ENCODE measurements around the gene NBPF12. TPM values are rescaled to one million over a fixed set of nuclear protein-coding genes. Genes with fewer than 3 reads are reported as not detected.
A peak's percentile ranks its signal among the peaks of the same experiment; 100 is the strongest.
"Not testable (repeated sequence)": the region's sequence is repeated elsewhere in the genome, so short reads cannot be mapped to it uniquely, and the experiment has no call there.

NBPF12 gene
- 43.6 and 44.8 TPM in 2 replicates for total RNA-seq
- 28.4 TPM for total RNA-seq (2013)
- polyA plus RNA-seq = 19.4 and 25.2 TPM in 2 replicates
- 13.6 and 19.9 TPM in 2 replicates for polyA minus RNA-seq

GRCh38 chr1:146938242-146938902 lies at the start of gene NBPF12:
Gene NBPF12 (plus strand): TSS chr1:146938324. CDS start chr1:146960144, 21,820 bp downstream.
- 0% methylated on average over 44 of the region's 61 CpGs for WGBS (ENCODE audit: insufficient coverage)
- H3K79me2 ChIP-seq (ENCODE audit: control insufficient read depth, insufficient read depth, low read length); intact Hi-C loops (cut with micrococcal nuclease); H3K9me3 Mint-ChIP-seq (ENCODE audit: insufficient read depth); H4K20me1 ChIP-seq (ENCODE audit: control insufficient read depth, insufficient read depth, low read length, poor library complexity, severe bottlenecking); H3K4me1 ChIP-seq (ENCODE audit: control insufficient read depth in 2 of 2, insufficient read depth in 2 of 2, low read length in 2 of 2); POLR2A ChIA-PET; CTCF ChIA-PET; H3K36me3 ChIP-seq (replicated peaks in 1 of 2; ENCODE audit: control extremely low read depth in 1 of 2, control insufficient read depth in 1 of 2, extremely low read depth in 1 of 2, insufficient read depth in 2 of 2, low read length in 1 of 2); H3K27me3 Mint-ChIP-seq; H3K27me3 ChIP-seq (replicated peaks in 1 of 4; ENCODE audit: control extremely low read depth in 1 of 4, control insufficient read depth in 3 of 4, insufficient read depth in 4 of 4, low read length in 3 of 4); H3K9me3 ChIP-seq (ENCODE audit: control extremely low read depth in 1 of 3, control insufficient read depth in 2 of 3, insufficient read depth in 1 of 3, low read length in 2 of 3): not testable (repeated sequence)
- Histone ChIP-seq H3K4me2 (replicated peaks; ENCODE audit: low read depth, low read length, poor library complexity, severe bottlenecking) (peak within 1 kb of the TSS; percentile 55), H3K9ac (ENCODE audit: low read length) (peak within 1 kb of the TSS; percentile 72), H3K4me3 (ENCODE audit: control extremely low read depth in 1 of 5, extremely low read depth in 1 of 5, insufficient read depth in 1 of 5, low read depth in 2 of 5, low read length in 4 of 5) (peak within 1 kb of the TSS in 4 of 5 experiments; percentile 62 to 76 (median 72)), H3K27ac (ENCODE audit: low read length in 2 of 2) (peak within 1 kb of the TSS; percentile 71 to 82), H2AFZ (ENCODE audit: insufficient read depth, low read depth, low read length, poor library complexity, severe bottlenecking) (peak within 1 kb of the TSS; percentile 77)
- Mint-ChIP-seq H3K27ac (peak within 1 kb of the TSS; percentile 98), H3K4me3 (peak within 1 kb of the TSS; percentile 95), H3K4me1 (peaks cover 18% of the 10 kb centered on the region)
- peak; percentile 83 for ATAC-seq (ENCODE audit: low read depth)
- DNase-seq = peak; percentile 85

- H2AFZ ChIP-seq (ENCODE audit: insufficient read depth, low read depth, low read length, poor library complexity, severe bottlenecking); H3K27ac ChIP-seq (ENCODE audit: low read length in 2 of 2); H3K4me3 ChIP-seq (ENCODE audit: control extremely low read depth in 1 of 5, extremely low read depth in 1 of 5, insufficient read depth in 1 of 5, low read depth in 2 of 5, low read length in 4 of 5); H3K4me1 Mint-ChIP-seq; POLR2A ChIA-PET; intact Hi-C loops (cut with micrococcal nuclease); H3K9me3 ChIP-seq (ENCODE audit: control extremely low read depth in 1 of 3, control insufficient read depth in 2 of 3, insufficient read depth in 1 of 3, low read length in 2 of 3); CTCF ChIA-PET; H3K4me1 ChIP-seq (ENCODE audit: control insufficient read depth in 2 of 2, insufficient read depth in 2 of 2, low read length in 2 of 2); ATAC-seq (ENCODE audit: low read depth); H3K4me2 ChIP-seq (replicated peaks; ENCODE audit: low read depth, low read length, poor library complexity, severe bottlenecking); H3K36me3 ChIP-seq (replicated peaks in 1 of 2; ENCODE audit: control extremely low read depth in 1 of 2, control insufficient read depth in 1 of 2, extremely low read depth in 1 of 2, insufficient read depth in 2 of 2, low read length in 1 of 2); H3K27ac Mint-ChIP-seq; DNase-seq; H3K79me2 ChIP-seq (ENCODE audit: control insufficient read depth, insufficient read depth, low read length); H3K4me3 Mint-ChIP-seq; H3K27me3 Mint-ChIP-seq; H3K9me3 Mint-ChIP-seq (ENCODE audit: insufficient read depth); H4K20me1 ChIP-seq (ENCODE audit: control insufficient read depth, insufficient read depth, low read length, poor library complexity, severe bottlenecking); H3K27me3 ChIP-seq (replicated peaks in 1 of 4; ENCODE audit: control extremely low read depth in 1 of 4, control insufficient read depth in 3 of 4, insufficient read depth in 4 of 4, low read length in 3 of 4); H3K9ac ChIP-seq (ENCODE audit: low read length): not testable (repeated sequence)
- WGBS (ENCODE audit: insufficient coverage) = no CpG with 5 or more reads among the region's 4 CpGs
Measured at GRCh38 chr1:146891355-146891754, 46.8 kb upstream of the NBPF12 start.

- H3K9ac ChIP-seq (ENCODE audit: low read length); H3K9me3 Mint-ChIP-seq (ENCODE audit: insufficient read depth); H3K4me3 Mint-ChIP-seq; intact Hi-C loops (cut with micrococcal nuclease); H2AFZ ChIP-seq (ENCODE audit: insufficient read depth, low read depth, low read length, poor library complexity, severe bottlenecking); H4K20me1 ChIP-seq (ENCODE audit: control insufficient read depth, insufficient read depth, low read length, poor library complexity, severe bottlenecking); H3K4me1 Mint-ChIP-seq; H3K27me3 ChIP-seq (replicated peaks in 1 of 4; ENCODE audit: control extremely low read depth in 1 of 4, control insufficient read depth in 3 of 4, insufficient read depth in 4 of 4, low read length in 3 of 4); H3K79me2 ChIP-seq (ENCODE audit: control insufficient read depth, insufficient read depth, low read length); H3K4me2 ChIP-seq (replicated peaks; ENCODE audit: low read depth, low read length, poor library complexity, severe bottlenecking); H3K27me3 Mint-ChIP-seq; CTCF ChIA-PET; POLR2A ChIA-PET; DNase-seq; H3K9me3 ChIP-seq (ENCODE audit: control extremely low read depth in 1 of 3, control insufficient read depth in 2 of 3, insufficient read depth in 1 of 3, low read length in 2 of 3); H3K27ac Mint-ChIP-seq; H3K27ac ChIP-seq (ENCODE audit: low read length in 2 of 2); H3K4me1 ChIP-seq (ENCODE audit: control insufficient read depth in 2 of 2, insufficient read depth in 2 of 2, low read length in 2 of 2); H3K4me3 ChIP-seq (ENCODE audit: control extremely low read depth in 1 of 5, extremely low read depth in 1 of 5, insufficient read depth in 1 of 5, low read depth in 2 of 5, low read length in 4 of 5); ATAC-seq (ENCODE audit: low read depth); H3K36me3 ChIP-seq (replicated peaks in 1 of 2; ENCODE audit: control extremely low read depth in 1 of 2, control insufficient read depth in 1 of 2, extremely low read depth in 1 of 2, insufficient read depth in 2 of 2, low read length in 1 of 2): not testable (repeated sequence)
- WGBS (ENCODE audit: insufficient coverage) = no CpG with 5 or more reads among the region's 3 CpGs
Measured at GRCh38 chr1:146892331-146892730, 45.8 kb upstream of the NBPF12 start.

- H3K9me3 ChIP-seq (ENCODE audit: control extremely low read depth in 1 of 3, control insufficient read depth in 2 of 3, insufficient read depth in 1 of 3, low read length in 2 of 3); H2AFZ ChIP-seq (ENCODE audit: insufficient read depth, low read depth, low read length, poor library complexity, severe bottlenecking); H3K4me3 ChIP-seq (ENCODE audit: control extremely low read depth in 1 of 5, extremely low read depth in 1 of 5, insufficient read depth in 1 of 5, low read depth in 2 of 5, low read length in 4 of 5); POLR2A ChIA-PET; H3K79me2 ChIP-seq (ENCODE audit: control insufficient read depth, insufficient read depth, low read length); H3K4me1 ChIP-seq (ENCODE audit: control insufficient read depth in 2 of 2, insufficient read depth in 2 of 2, low read length in 2 of 2); CTCF ChIA-PET; H3K27me3 Mint-ChIP-seq; H3K36me3 ChIP-seq (replicated peaks in 1 of 2; ENCODE audit: control extremely low read depth in 1 of 2, control insufficient read depth in 1 of 2, extremely low read depth in 1 of 2, insufficient read depth in 2 of 2, low read length in 1 of 2); DNase-seq; H3K27ac ChIP-seq (ENCODE audit: low read length in 2 of 2); H3K4me1 Mint-ChIP-seq; H3K9me3 Mint-ChIP-seq (ENCODE audit: insufficient read depth); H3K4me3 Mint-ChIP-seq; H3K4me2 ChIP-seq (replicated peaks; ENCODE audit: low read depth, low read length, poor library complexity, severe bottlenecking); intact Hi-C loops (cut with micrococcal nuclease); H3K27ac Mint-ChIP-seq; H3K27me3 ChIP-seq (replicated peaks in 1 of 4; ENCODE audit: control extremely low read depth in 1 of 4, control insufficient read depth in 3 of 4, insufficient read depth in 4 of 4, low read length in 3 of 4); ATAC-seq (ENCODE audit: low read depth); H4K20me1 ChIP-seq (ENCODE audit: control insufficient read depth, insufficient read depth, low read length, poor library complexity, severe bottlenecking); H3K9ac ChIP-seq (ENCODE audit: low read length): not testable (repeated sequence)
- no CpG with 5 or more reads among the region's 8 CpGs for WGBS (ENCODE audit: insufficient coverage)
Measured at GRCh38 chr1:146907565-146908261, 30.4 kb upstream of the NBPF12 start.

Data from B cell (primary cell).